GM18499 (cell line): ENCODE measurements around the gene TRAK1.

Source experiments
- ATAC-seq: cut with Tn5 transposase; IDR thresholded peaks from one replicate; pipeline ENCODE4 v1.9.1; 2021; ENCODE audit warnings: moderate number of reproducible peaks; ENCODE audit not compliant: insufficient read depth, unreplicated experiment

TRAK1 gene

DNA sequence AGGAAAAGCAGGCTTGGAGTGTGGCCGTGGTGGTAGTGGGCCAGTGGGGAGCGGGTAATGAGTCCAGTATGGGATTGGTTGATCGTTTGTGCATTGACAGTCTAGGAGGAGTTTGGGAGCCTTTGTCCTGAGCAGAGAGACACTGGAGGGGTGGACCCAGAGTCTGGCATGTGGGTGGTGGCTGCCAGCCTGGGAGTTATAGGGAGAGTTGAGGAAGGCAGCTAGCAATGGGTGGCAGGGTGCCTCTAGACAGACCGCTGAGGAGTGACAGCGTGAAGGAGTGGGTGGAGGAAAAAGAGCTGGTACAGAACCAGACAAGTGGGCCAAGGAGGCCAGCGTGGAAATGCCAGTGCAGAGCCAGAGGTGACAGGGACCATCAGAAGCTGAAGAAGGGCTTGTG lies 176.7 kb downstream of the TRAK1 start:
- ATAC-seq = no peak

DNA sequence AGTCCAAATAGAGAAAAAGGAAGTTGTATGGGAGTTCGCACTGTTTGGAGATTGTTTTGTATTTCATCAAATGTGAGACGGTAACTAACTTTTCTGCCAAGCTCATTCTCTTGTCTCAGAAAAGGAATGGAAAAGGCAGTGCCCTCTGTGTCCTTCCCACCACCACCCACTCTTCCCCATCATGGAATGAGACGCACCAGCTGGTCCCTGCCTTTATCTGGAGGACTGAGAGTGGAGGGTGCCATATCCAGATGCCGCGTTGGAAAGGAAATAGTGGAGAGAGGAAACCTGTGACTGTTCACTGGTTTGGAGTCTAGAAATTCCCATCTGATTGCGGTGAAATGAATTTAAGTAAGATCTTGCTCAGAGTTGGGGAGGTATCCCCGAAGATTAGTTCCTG lies 178.5 kb downstream of the TRAK1 start:
- ATAC-seq = no peak

DNA sequence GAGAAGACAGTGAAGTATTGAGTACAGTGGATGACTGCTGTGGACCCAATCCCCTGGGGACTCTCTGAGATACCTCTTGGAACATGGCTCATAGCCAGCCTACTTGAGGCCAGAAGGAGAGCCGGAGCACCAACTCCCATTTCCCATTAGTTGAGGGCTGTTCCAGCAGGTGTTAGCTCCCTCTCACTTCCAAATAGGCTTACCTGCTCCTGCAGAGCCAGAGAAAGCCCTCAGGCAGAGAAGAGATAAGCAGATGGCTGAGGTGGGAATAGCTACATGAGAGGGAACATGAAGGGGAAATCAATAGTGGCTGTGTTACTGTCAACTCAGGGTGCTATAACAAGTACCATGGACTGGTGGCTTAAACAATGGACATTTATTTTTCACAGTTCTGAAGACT lies 179.4 kb downstream of the TRAK1 start:
- ATAC-seq = no peak

DNA sequence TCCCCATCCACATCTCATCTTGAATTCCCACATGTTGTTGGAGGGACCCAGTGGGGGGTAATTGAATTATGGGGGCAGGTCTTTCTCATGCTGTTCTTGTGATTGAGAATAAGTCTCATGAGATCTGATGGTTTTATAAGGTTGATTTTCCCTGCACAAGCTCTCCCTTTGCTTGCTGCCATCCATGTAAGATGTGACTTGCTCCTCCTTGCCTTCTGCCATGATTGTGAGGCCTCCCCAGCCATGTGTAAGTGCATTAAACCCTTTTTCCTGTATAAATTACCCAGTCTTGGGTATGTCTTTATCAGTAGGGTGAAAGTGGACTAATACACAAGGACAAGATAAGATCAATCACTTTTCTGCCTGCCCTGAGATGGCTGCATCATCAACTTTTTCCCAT lies 180.6 kb downstream of the TRAK1 start:
- ATAC-seq = no peak

DNA sequence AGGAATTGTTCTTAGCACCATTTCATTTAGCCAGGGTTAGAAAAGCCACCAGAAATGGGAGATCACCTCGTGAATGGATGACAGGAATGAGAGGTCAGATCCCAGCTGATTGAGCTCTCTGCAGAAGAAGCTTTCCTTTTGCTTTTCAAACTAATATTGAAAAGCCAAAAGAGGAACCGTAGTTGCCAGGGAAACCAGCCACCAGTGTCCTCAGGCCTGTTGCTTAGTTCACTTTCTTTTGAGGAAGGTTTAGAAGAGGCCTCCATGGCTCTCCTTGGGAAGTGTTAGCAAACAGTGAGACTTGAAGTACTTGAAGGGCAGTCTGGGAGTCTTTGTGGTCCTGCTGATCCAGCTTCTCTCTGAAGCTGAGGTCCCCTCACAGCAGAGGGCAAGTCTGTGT lies 182.2 kb downstream of the TRAK1 start:
- no peak for ATAC-seq

DNA sequence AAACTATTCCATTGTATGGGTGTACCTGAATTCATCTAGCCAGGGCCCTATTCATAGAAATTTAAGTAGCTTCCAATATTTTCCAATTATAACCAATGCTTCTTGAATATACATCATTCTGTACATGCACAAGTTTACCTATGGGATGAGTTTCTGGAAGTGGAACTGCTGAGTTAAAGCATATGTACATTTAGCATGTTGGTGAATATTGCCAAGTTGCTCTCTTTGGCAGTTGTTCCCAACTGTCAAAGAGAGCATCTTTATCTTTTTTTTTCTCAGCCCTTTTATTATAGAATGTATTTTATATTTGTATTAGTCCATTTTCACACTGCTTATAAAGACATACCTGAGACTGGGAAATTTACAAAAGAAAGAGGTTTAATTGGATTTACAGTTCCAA lies 183.1 kb downstream of the TRAK1 start:
- ATAC-seq = no peak

DNA sequence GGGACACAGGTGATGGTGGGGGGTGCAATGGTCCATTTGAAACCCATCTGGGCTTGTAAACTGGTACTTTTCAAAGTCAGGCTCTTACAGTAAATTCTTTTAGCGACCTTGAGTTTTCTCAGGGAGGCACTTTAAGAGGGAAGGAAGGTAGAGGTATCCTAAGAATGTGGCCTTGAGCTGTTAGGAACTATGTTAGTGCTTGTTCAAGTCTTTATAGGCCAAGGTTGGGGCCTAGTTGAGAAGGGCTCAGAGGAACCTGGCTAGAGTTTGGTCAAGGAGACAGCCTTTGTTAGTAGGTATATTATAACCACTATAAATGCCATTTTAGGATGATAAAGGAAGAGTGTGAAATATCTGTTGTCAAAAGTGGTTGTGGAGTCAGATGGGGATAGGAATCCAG lies 184.1 kb downstream of the TRAK1 start:
- no peak for ATAC-seq
